ENCODE results near the gene FOXJ2.

GRCh38 chr12:8040791-8041190 is 8.3 kb downstream of the FOXJ2 start:
- TF ChIP-seq EZH2 (optimal IDR thresholded peaks at IDR 0.05; ENCODE audit: low read depth, low read length) (no peak), CTCF (IDR thresholded peaks at IDR 0.05; ENCODE audit: low read length) (no peak), EZH2phosphoT487 (IDR thresholded peaks at IDR 0.05; ENCODE audit: low read length) (no peak)
